ENCODE measurements around the gene LRRC28. TPM values are rescaled to one million over a fixed set of nuclear protein-coding genes. Genes with fewer than 3 reads are reported as not detected.

The LRRC28 gene
- 20.5 TPM for polyA plus RNA-seq (2012; ENCODE audit: missing spikeins)

DNA sequence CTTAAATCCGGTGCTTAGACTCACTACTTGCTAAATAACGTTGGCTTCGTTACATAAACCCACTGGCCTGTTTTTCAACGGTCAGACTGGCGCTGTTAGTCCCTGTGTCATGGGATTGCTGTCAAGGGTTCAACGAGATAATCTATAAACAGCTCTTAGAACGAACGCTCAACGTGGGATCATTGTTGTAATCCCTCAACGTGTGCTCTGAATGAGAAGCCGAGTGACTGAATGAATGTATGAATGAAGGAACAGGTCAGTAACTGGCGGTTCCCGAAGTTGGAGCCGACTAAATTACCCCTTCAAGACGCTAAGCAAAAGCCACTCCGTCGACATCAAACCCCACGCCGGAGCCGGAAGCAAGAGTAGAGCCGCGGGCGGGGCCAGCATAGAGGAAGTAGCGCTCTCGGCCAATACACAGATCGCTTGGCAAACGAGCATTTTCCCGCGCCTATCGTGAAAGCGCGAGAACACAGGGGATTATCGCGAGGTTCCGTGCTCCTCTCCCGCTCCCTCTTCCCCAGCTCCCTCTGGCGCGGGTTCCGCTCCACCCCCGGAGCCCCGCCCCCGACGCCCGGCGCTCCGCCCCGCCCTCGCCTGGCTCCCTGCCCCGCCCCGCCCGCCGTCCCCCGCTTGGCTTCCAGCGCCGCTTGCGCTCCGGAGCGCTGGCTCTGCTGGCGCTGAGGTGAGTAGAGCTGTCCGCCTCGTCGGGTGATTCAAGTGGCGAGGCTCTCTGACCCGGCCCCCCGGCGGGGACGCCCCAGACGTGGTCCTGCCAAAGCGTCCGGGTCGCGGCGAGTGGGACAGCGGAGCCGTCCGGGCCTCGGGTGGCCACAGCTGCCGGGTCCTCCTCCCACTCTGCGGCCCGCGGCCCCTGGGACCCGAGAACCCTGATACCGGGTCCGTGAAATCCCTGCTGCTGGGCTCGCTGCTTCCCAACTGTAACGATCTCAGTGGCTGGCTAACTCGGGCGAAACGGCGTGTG lies at the start of gene LRRC28:
LRRC28 (plus strand) TSS at position 625 of the 985 bp plus-strand sequence. CDS start 4,477 bp downstream, outside the sequence.
- FAIRE-seq (peak; percentile 100), DNase-seq (ENCODE audit: insufficient read length) (peak; percentile 70)
- peak; percentile 97 for TF ChIP-seq POLR2A (IDR thresholded peaks at IDR 0.05; ENCODE audit: low read depth, low read length)
- TF ChIP-seq POLR2AphosphoS5 (IDR thresholded peaks at IDR 0.05; ENCODE audit: low read depth, low read length), result peak; percentile 97
- TF ChIP-seq TAF1 (IDR thresholded peaks at IDR 0.05; ENCODE audit: borderline replicate concordance, low read depth, low read length), result peak; percentile 93

DNA sequence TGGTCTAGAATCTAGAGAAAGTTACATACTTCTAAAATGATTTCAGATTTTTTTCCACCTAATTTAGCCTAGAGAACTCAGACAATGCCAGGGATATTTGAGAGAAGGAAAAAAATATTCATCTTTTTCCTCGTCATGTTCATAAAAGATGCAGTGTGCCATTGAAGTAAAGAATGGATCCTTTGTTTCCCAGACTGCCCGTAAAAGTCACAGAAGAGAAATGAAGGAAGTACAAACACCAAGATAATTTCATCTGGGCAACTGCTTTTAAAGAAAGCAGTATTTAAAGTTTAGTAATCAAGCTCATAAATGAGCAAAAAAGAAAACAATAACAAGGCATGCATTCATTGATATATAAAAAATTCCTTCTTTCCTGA lies 49.1 kb upstream of the LRRC28 start:
- FAIRE-seq (no peak), DNase-seq (ENCODE audit: insufficient read length) (no peak)
- TF ChIP-seq TAF1 (IDR thresholded peaks at IDR 0.05; ENCODE audit: borderline replicate concordance, low read depth, low read length) (no peak), POLR2A (IDR thresholded peaks at IDR 0.05; ENCODE audit: low read depth, low read length) (no peak), POLR2AphosphoS5 (IDR thresholded peaks at IDR 0.05; ENCODE audit: low read depth, low read length) (no peak)

DNA sequence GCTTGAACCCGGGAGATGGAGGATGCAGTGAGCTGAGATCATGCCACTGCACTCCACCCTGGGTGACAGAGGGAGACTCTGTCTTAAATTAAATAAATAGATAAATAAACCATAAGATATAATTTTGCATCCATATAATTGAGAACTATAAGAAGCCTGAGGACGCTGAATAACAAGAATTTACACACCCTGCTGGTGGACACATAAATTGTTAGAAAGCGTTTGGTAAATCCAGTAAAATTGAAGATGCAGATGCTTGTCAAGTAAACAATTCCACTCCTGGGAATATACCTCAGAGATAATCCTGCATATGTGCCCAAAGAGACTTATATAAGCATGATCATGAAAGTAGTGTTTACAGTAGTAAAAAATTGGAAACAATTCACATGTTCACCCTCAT lies 43.6 kb upstream of the LRRC28 start:
- no peak for FAIRE-seq
- no peak for TF ChIP-seq POLR2A (IDR thresholded peaks at IDR 0.05; ENCODE audit: low read depth, low read length)
- TF ChIP-seq TAF1 (IDR thresholded peaks at IDR 0.05; ENCODE audit: borderline replicate concordance, low read depth, low read length), result no peak
- no peak for TF ChIP-seq POLR2AphosphoS5 (IDR thresholded peaks at IDR 0.05; ENCODE audit: low read depth, low read length)
- DNase-seq (ENCODE audit: insufficient read length), result no peak

DNA sequence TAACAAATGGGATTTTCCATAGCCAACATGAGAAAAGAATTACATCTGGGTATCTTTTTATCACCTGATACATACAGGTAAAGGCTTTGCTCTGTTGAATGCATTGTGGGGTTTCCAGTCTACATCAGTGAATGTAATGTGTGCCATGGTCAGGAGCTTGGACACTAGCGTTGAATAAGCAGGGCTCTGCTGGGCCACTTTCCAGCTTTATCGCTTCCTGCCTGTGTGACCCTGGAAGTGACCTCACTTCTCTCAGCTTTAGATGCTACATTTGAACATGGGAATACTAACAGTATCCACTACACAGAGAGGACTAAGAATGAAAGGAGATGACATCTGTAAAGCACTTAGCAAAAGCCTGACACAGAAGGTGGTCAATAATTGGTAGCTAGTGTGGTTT lies 42.0 kb upstream of the LRRC28 start:
- FAIRE-seq (no peak), DNase-seq (ENCODE audit: insufficient read length) (no peak)
- no peak for TF ChIP-seq TAF1 (IDR thresholded peaks at IDR 0.05; ENCODE audit: borderline replicate concordance, low read depth, low read length)
- TF ChIP-seq POLR2A (IDR thresholded peaks at IDR 0.05; ENCODE audit: low read depth, low read length), result no peak
- TF ChIP-seq POLR2AphosphoS5 (IDR thresholded peaks at IDR 0.05; ENCODE audit: low read depth, low read length), result no peak

DNA sequence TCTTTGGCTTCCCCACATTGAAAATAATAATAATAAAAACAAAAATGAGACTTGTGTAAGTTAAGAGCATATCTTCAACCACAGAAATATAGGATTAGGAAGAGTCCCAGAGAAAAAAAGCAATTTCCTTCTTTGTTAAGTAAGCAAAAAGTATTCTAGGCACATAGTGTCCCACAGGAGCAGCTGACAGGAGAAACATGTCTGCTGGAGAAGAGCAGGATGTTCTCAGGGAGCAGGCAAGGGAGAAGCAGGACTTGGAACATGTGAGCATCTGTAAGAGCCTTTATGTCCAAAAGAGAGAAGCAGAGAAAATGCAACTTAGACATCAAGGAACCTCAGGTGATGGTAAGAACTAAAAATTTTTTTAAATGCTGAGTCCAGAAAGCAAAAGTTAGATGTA lies 40.9 kb upstream of the LRRC28 start:
- FAIRE-seq (no peak), DNase-seq (ENCODE audit: insufficient read length) (no peak)
- TF ChIP-seq POLR2A (IDR thresholded peaks at IDR 0.05; ENCODE audit: low read depth, low read length), result no peak
- TF ChIP-seq TAF1 (IDR thresholded peaks at IDR 0.05; ENCODE audit: borderline replicate concordance, low read depth, low read length), result no peak
- no peak for TF ChIP-seq POLR2AphosphoS5 (IDR thresholded peaks at IDR 0.05; ENCODE audit: low read depth, low read length)

DNA sequence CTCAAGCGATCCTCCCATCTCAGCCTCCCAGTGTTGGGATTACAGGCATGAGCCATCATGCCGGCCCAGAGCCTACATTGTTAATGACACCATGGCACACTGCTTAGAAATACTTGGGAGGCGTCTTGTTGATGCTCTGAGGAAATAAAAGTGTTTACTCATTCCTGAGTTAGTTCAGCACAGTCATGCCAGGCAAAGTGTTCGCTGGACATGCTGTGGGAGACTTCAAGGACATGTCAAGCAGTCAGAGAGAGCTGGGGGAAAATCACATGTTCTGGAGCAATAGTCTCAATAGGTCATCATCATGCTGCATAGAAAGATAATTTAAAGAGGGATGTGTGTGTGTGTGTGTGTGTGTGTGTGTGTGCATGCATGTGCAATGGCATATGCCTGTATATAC lies 39.4 kb upstream of the LRRC28 start:
- TF ChIP-seq TAF1 (IDR thresholded peaks at IDR 0.05; ENCODE audit: borderline replicate concordance, low read depth, low read length), result no peak
- TF ChIP-seq POLR2AphosphoS5 (IDR thresholded peaks at IDR 0.05; ENCODE audit: low read depth, low read length), result no peak
- DNase-seq (ENCODE audit: insufficient read length), result no peak
- FAIRE-seq, result no peak

DNA sequence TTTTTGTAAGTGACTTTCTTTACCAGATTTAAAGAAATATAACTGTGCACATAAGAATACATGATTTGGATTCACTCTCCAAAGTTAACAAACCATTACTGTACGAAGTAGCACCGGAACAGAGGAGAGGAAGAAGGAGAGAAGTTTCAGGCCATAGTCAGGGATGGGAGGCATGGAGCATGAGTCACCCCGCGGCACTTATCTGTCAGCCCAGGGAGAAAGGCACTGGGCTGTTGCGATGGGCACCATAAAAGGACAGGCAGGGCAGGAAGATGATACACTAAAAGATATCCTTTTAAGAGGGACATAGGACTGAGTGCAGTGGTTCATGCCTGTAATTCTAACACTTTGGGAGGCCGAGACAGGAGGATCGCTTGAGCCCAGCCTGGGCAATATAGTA lies 38.9 kb upstream of the LRRC28 start:
- DNase-seq (ENCODE audit: insufficient read length), result no peak
- no peak for FAIRE-seq
- no peak for TF ChIP-seq POLR2AphosphoS5 (IDR thresholded peaks at IDR 0.05; ENCODE audit: low read depth, low read length)
- no peak for TF ChIP-seq TAF1 (IDR thresholded peaks at IDR 0.05; ENCODE audit: borderline replicate concordance, low read depth, low read length)
- no peak for TF ChIP-seq POLR2A (IDR thresholded peaks at IDR 0.05; ENCODE audit: low read depth, low read length)

DNA sequence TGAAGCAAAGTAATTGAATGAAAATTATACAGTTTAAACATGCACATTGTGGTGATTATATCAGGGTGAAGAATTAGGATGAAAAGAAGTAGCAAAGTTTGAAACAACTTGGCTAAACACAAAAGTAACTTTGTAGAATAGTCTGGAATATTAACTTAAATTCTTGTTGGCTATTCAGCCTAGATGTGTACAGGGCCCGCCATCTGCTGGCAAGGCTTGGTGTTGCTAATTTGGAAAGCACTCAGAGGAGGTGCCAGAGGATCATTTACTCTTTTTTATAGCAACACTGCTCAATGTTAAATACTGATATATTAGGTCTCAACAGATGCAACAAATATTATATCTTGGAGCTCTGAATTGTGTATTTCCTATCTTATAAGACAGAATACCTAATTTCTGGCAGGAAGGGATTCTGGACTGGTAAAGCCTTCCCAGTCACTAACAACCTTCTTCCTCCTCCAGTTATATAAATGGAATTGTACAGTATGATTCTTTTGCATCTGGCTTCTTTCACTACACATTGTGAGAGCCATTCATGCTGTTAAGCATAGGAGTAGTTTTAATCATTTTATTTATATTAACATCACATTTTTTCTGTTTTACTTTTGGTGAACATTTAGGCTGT lies 38.0 kb upstream of the LRRC28 start:
- FAIRE-seq (peak; percentile 84), DNase-seq (ENCODE audit: insufficient read length) (peak; percentile 29)
- no peak for TF ChIP-seq POLR2A (IDR thresholded peaks at IDR 0.05; ENCODE audit: low read depth, low read length)
- TF ChIP-seq POLR2AphosphoS5 (IDR thresholded peaks at IDR 0.05; ENCODE audit: low read depth, low read length), result no peak
- no peak for TF ChIP-seq TAF1 (IDR thresholded peaks at IDR 0.05; ENCODE audit: borderline replicate concordance, low read depth, low read length)

DNA sequence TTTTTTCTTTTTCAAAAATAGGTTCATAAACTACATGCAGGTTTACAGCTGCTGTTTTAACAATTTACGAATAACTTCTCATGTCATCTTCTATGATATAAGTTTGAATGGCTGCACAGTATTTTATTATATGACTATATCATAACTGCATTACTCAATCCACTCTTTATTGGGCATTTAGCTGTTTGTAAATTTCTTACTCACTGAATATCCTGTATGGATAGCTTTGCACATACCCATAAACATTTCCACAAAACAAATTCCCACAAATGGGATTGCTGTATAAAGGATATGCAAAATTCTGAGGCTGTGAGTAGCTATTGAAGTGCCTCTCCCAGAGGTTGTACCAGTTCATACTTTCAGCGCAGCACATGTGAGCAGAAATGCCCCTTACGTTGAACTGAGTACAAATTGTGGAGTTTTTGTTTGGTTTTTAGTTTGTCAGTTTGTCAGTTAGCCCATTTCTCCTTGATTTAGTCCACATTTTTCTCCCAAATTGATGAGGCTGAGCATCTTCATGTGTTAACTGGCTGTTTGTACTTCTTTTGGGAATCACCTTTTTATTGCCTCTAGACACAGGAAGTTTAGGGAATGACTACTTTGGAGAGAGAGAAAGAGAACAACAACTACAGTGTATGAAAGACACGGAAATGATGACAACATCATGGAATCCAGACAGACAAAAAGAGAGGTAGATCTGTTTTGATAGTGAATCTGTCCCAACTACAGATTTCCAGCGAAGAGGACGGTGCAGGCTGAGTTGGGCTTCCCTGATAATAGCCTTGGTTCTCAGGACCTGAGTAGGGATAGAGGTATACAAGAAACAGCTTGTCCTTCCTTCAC lies 26.7 kb upstream of the LRRC28 start:
- DNase-seq (ENCODE audit: insufficient read length), result no peak
- no peak for FAIRE-seq
- TF ChIP-seq POLR2A (IDR thresholded peaks at IDR 0.05; ENCODE audit: low read depth, low read length) (no peak), TAF1 (IDR thresholded peaks at IDR 0.05; ENCODE audit: borderline replicate concordance, low read depth, low read length) (no peak), POLR2AphosphoS5 (IDR thresholded peaks at IDR 0.05; ENCODE audit: low read depth, low read length) (no peak)

DNA sequence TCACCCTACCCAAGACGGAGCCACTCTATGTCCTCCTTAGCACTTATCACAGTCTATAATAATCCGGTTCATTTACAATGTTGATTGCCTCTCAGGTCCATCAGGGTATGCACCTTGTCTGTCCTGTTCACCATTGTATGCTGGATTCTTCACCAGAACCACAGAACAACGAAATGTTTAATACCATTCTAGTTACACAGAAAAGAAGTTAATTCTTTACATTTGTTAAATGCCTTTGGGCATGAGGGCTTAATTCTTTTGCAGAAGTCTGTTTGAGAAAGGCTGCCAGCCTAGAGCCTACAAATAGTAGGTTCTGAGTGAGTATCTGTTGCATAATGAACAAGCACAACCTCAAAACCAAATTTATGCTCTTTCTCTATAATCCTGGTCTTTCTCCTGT lies 24.5 kb upstream of the LRRC28 start:
- no peak for DNase-seq (ENCODE audit: insufficient read length)
- FAIRE-seq, result no peak
- TF ChIP-seq POLR2A (IDR thresholded peaks at IDR 0.05; ENCODE audit: low read depth, low read length) (no peak), POLR2AphosphoS5 (IDR thresholded peaks at IDR 0.05; ENCODE audit: low read depth, low read length) (no peak), TAF1 (IDR thresholded peaks at IDR 0.05; ENCODE audit: borderline replicate concordance, low read depth, low read length) (no peak)
